Naive thymus-derived CD4-positive, alpha-beta T cell (primary cell): ENCODE results near the gene SMIM33. TPM values are rescaled to one million over a fixed set of nuclear protein-coding genes. Genes with fewer than 3 reads are reported as not detected.

Experiments used
- ATAC-seq: fragments of 150-1000 bp; cut with Tn5 transposase; 2 replicates; pipeline ENCODE4 v1.10.0; 2021; ENCODE audit warnings: mild to moderate bottlenecking, moderate library complexity
- CTCF ChIA-PET: fragments of 350-600 bp; sonication (Branson Sonifier 250); formaldehyde crosslinking; loops from one replicate; lab custom pipeline; 2021; ENCODE audit warnings: antibody characterized with exemption; lab: Charles Lee
- POLR2A ChIA-PET: fragments of 350-600 bp; sonication (Branson Sonifier 250); formaldehyde crosslinking; loops from one replicate; lab custom pipeline; 2021; ENCODE audit warnings: antibody characterized with exemption, inconsistent platforms; lab: Charles Lee
- DNase-seq, 9 donors: peaks; one replicate each; pipeline versions ENCODE4 v3.0.0 to v3.0.0-alpha.2; 2020 to 2022; ENCODE audit warnings: mixed read lengths in 1 of 9
- H3K27ac ChIP-seq: one replicate; pipeline ENCODE4 v1.7.0; 2013; ENCODE audit warnings: mild to moderate bottlenecking, low read depth, low read length, moderate library complexity
- H3K27me3 ChIP-seq, 2 donors: one replicate each; pipeline ENCODE4 v1.7.0; 2013; ENCODE audit warnings: low read length in 2 of 2, mild to moderate bottlenecking in 2 of 2, moderate library complexity in 2 of 2; ENCODE audit not compliant: control insufficient read depth in 2 of 2, insufficient read depth in 2 of 2
- H3K36me3 ChIP-seq, 3 experiments: 1 replicate in 2 of 3; 2 replicates in 1 of 3; pipeline ENCODE4 v1.7.0; 2013; ENCODE audit warnings: low read length in 3 of 3, mild to moderate bottlenecking in 3 of 3, moderate library complexity in 1 of 3; ENCODE audit not compliant: insufficient read depth in 3 of 3, control insufficient read depth in 2 of 3
- H3K4me1 ChIP-seq, 2 donors: one replicate each; pipeline ENCODE4 v1.7.0; 2013; ENCODE audit warnings: low read length in 2 of 2, mild to moderate bottlenecking in 2 of 2, moderate library complexity in 1 of 2; ENCODE audit not compliant: control insufficient read depth in 2 of 2, insufficient read depth in 2 of 2
- H3K4me3 ChIP-seq: 2 replicates; pipeline ENCODE4 v1.7.0; 2013; ENCODE audit warnings: mild to moderate bottlenecking, low read length
- H3K9me3 ChIP-seq, 3 experiments: 1 replicate in 2 of 3; 2 replicates in 1 of 3; pipeline ENCODE4 v1.7.0; 2013; ENCODE audit warnings: low read length in 3 of 3; ENCODE audit not compliant: control insufficient read depth in 2 of 3
- H3K27ac Mint-ChIP-seq, 9 donors: one replicate each; pipeline ENCODE4 v1.8.0; 2020 to 2022; ENCODE audit warnings: mixed read lengths in 9 of 9, mild to moderate bottlenecking in 8 of 9, moderate library complexity in 5 of 9, inconsistent platforms in 2 of 9
- H3K27me3 Mint-ChIP-seq, 5 donors: one replicate each; pipeline ENCODE4 v1.8.0; 2021 to 2022; ENCODE audit warnings: mixed read lengths in 5 of 5, mild to moderate bottlenecking in 1 of 5
- H3K36me3 Mint-ChIP-seq, 5 donors: one replicate each; pipeline ENCODE4 v1.8.0; 2020 to 2022; ENCODE audit warnings: mixed read lengths in 5 of 5, mild to moderate bottlenecking in 3 of 5, inconsistent platforms in 1 of 5
- H3K4me1 Mint-ChIP-seq, 7 donors: one replicate each; pipeline ENCODE4 v1.8.0; 2020 to 2022; ENCODE audit warnings: mixed read lengths in 7 of 7, mild to moderate bottlenecking in 3 of 7, inconsistent platforms in 1 of 7
- H3K4me3 Mint-ChIP-seq, 10 donors: one replicate each; pipeline ENCODE4 v1.8.0; 2020 to 2022; ENCODE audit warnings: mild to moderate bottlenecking in 10 of 10, mixed read lengths in 10 of 10, moderate library complexity in 6 of 10, inconsistent platforms in 2 of 10
- H3K9me3 Mint-ChIP-seq, 11 donors: one replicate each; pipeline ENCODE4 v1.8.0; 2020 to 2022; ENCODE audit warnings: mixed read lengths in 11 of 11, mild to moderate bottlenecking in 4 of 11, inconsistent platforms in 1 of 11, moderate library complexity in 1 of 11
- intact Hi-C, 2 donors: fragments of 100-400 bp; cut with micrococcal nuclease; formaldehyde crosslinking; loops; one replicate each; pipeline ENCODE4 v1.15.1; 2023
- polyA plus RNA-seq, 2 donors: library from polyadenylated mRNA; unstranded; fragments of 300-500 nt; fragmentation: Illumina TruSeq; gene quantifications; one replicate each; pipeline ENCODE4 v1.2.3, GENCODE V29; 2021
- total RNA-seq, 6 experiments: library from RNA in 5 of 6; stranded (reverse) in 5 of 6; gene quantifications; 1 replicate in 5 of 6; 2 replicates in 1 of 6; pipeline ENCODE4 v1.2.3 and lab custom pipeline; 2021 to 2026

Gene SMIM33
- total and polyA plus RNA-seq, 7 experiments from 2014 or later: 0.09 to 0.99 (median 0.27) TPM; not detected in 2

DNA sequence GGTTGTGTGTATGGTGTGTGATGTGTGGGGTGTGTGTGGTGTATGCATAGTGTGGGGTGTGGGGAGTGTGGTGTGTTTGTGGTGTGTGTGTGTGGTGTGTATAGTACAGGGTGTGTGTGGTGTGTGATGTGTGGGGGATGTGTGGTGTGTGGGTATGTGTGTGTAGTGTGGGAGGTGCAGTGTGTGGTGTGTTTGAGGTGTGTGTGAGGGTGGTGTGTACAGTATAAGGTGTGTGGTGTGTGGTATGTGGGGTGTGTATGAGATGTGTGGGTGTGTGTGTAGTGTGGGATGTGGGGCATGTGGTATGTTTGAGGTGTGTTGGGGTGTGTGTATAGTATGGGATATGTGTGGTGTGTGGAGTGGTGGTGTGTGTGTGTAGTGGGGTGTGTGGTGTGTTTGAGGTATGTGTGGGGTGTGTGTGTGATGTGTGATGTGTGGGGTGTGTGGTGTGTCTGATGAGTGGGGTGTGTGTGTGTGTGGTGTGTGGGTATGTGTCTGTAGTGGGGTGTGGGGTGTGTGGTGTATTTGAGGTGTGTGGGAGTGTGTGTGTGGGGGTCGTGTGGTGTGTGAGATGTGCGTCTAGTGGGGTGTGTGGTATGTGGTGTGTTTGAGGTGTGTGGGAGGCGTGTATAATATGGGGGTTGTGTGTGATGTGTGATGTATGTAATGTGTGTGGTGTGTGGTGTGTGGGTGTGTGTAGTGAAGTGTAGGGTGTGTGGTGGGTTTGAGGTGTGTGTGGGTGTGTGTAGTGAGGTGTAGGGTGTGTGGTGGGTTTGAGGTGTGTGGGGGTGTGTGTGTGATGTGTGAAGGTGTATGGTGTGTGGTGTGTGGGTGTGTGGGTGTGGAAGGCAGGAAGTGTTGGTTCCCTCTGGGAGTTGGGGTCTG is 16.9 kb upstream of the SMIM33 start:
- Mint-ChIP-seq H3K27me3 (no peaks in the 10 kb centered on the region), H3K36me3 (peaks cover 0 to 2% (median 0%) of the 10 kb centered on the region in 5 donors), H3K27ac (peak overlapping the region; percentile 41 to 91 (median 78)), H3K4me1 (peaks cover 26 to 50% (median 42%) of the 10 kb centered on the region in 7 donors), H3K9me3 (no peaks in the 10 kb centered on the region), H3K4me3 (peak overlapping the region in 2 of 10 donors; percentile 6 to 58)
- H3K27me3 ChIP-seq: no peaks in the 10 kb centered on the region
- CTCF ChIA-PET: interaction anchor here (1.8 kb wide), 1 partner anchor 59 kb away, joined by 7 read pairs; no protein-coding TSS in a partner anchor
- DNase-seq (peak in 1 of 9 donors; percentile 46), ATAC-seq (peak; percentile 32)
- peaks cover 43 to 47% of the 10 kb centered on the region in 2 donors for H3K4me1 ChIP-seq
- intact Hi-C loops: no loop called here
- POLR2A ChIA-PET: interaction anchor here (0.9 to 1.6 kb wide), 2 partner anchors 10 to 28 kb away, joined by 3 to 5 read pairs; partner anchors contain the start of gene STING1
- H3K9me3 ChIP-seq: no peaks in the 10 kb centered on the region
- peak overlapping the region; percentile 8 for H3K27ac ChIP-seq
- H3K36me3 ChIP-seq: no peaks in the 10 kb centered on the region
- no peak overlapping the region for H3K4me3 ChIP-seq

DNA sequence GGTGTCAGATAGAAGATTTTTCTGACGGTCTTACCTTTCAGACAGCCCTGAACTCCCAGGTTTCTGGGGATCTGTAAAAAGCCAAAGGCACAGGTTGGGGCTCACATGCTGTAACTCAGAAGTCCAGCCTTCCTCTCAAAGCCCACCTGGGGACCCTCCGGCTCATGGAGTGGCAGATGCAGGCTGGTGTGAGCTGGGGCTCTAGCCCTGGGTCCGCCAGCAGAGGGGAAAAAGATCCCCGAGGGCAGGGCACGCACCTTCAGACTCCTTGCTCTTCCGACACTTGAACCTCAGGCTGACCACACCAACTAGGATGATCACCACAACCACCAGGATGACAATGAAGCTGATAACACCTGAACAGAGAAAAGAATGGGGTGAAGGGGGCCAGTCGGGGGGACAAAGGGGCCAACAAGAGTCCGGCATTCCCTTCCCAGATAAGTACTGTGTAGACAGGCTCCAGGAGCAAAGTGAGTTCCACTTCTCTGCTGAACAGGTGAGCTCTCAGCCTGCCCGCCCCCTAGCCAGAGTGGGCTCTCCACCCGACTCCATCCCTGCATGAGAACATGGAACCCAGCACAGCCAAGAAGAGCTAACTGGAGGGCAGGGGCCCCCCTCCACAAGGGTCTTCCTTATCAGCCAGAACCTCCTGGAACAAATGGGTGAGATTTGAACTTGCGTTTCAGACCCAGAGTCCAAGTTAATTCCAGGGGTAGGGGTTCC is 16.1 kb upstream of the SMIM33 start:
- CTCF ChIA-PET: interaction anchor here (1.8 kb wide), 1 partner anchor 58 kb away, joined by 7 read pairs; no protein-coding TSS in a partner anchor
- H3K9me3 Mint-ChIP-seq: peaks cover 0 to 1% (median 0%) of the 10 kb centered on the region in 11 donors
- no peaks in the 10 kb centered on the region for H3K36me3 Mint-ChIP-seq
- ATAC-seq: no peak
- H3K4me3 Mint-ChIP-seq: no peak overlapping the region
- DNase-seq: no peak
- no peaks in the 10 kb centered on the region for H3K27me3 Mint-ChIP-seq
- H3K27ac Mint-ChIP-seq: peak overlapping the region; percentile 38 to 91 (median 78)
- Histone ChIP-seq H3K27ac (no peak overlapping the region), H3K27me3 (no peaks in the 10 kb centered on the region), H3K4me1 (peaks cover 51 to 55% of the 10 kb centered on the region in 2 donors), H3K9me3 (no peaks in the 10 kb centered on the region), H3K4me3 (no peak overlapping the region), H3K36me3 (no peaks in the 10 kb centered on the region)
- POLR2A ChIA-PET: interaction anchor here (0.7 to 2.1 kb wide), 7 partner anchors 8 to 27 kb away, joined by 3 to 8 read pairs (median 3); partner anchors contain the start of genes DNAJC18, SMIM33 and STING1
- H3K4me1 Mint-ChIP-seq: peaks cover 26 to 56% (median 48%) of the 10 kb centered on the region in 7 donors
- intact Hi-C loops: no loop called here

DNA sequence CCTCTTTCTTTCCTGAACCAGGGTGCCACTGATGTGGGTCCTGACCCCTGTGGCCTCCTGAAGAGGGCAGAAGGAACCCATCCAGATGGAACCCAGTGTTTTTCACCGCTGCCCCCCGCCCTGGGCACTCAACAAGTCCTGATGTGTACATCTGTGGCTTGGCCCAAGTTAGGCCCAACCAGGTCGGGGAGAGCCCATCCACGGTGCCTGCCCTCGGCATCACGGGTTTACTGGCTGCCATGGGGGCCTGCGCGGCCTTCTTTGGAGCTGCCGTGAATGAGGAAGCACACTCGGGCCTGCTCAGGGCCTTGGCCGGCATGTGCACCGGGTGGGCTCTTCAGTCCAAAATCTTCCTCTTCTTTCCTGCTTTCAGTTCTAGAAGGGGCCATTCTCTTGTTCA is 14.0 kb upstream of the SMIM33 start:
- POLR2A ChIA-PET: interaction anchor here (1.2 to 5.6 kb wide), 4 partner anchors 13 to 34 kb away, joined by 7 to 23 read pairs (median 8); partner anchors contain the start of genes DNAJC18 and STING1
- no peaks in the 10 kb centered on the region for H3K27me3 ChIP-seq
- H3K36me3 ChIP-seq: no peaks in the 10 kb centered on the region
- H3K4me3 Mint-ChIP-seq: peak overlapping the region in 1 of 10 donors; percentile 34
- CTCF ChIA-PET: no interaction called here
- intact Hi-C loops: loop anchor here in 1 of 2 donors (1.0 kb wide), 1 partner anchor 9 kb away; no protein-coding TSS in a partner anchor
- no peaks in the 10 kb centered on the region for H3K9me3 ChIP-seq
- H3K4me1 Mint-ChIP-seq: peaks cover 33 to 75% (median 63%) of the 10 kb centered on the region in 7 donors
- no peaks in the 10 kb centered on the region for H3K36me3 Mint-ChIP-seq
- ATAC-seq (no peak), DNase-seq (no peak)
- H3K4me1 ChIP-seq: peaks cover 45 to 61% of the 10 kb centered on the region in 2 donors
- H3K9me3 Mint-ChIP-seq: peaks cover 0 to 1% (median 0%) of the 10 kb centered on the region in 11 donors
- H3K27ac Mint-ChIP-seq: peak overlapping the region; percentile 41 to 95 (median 90)
- H3K27me3 Mint-ChIP-seq: no peaks in the 10 kb centered on the region
- H3K4me3 ChIP-seq: no peak overlapping the region
- H3K27ac ChIP-seq: no peak overlapping the region

DNA sequence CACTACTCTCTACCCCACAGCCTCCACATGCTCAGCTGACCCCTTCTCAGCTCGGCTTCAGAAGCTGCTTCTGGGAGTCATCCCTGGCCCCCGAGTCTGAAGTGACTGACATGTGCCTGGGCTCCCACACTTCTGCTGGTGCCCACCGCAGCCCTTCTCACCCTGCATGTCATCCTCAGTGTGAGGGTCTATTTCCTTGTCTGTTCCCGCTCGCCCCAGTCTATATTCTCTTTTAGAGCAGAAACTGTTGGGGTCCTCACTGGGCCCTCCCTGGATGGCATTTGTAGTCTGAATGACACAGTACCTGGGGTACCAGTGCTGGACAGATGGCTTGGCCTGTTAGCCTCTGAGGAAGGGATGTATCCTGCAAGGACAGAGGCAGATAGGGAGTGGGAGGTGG is 13.6 kb upstream of the SMIM33 start:
- Histone ChIP-seq H3K9me3 (no peaks in the 10 kb centered on the region), H3K4me1 (peaks cover 40 to 56% of the 10 kb centered on the region in 2 donors), H3K4me3 (no peak overlapping the region), H3K27ac (peak overlapping the region; percentile 73), H3K27me3 (no peaks in the 10 kb centered on the region), H3K36me3 (no peaks in the 10 kb centered on the region)
- Mint-ChIP-seq H3K36me3 (no peaks in the 10 kb centered on the region), H3K4me3 (peak overlapping the region in 4 of 10 donors; percentile 13 to 50 (median 33)), H3K9me3 (peaks cover 0 to 1% (median 0%) of the 10 kb centered on the region in 11 donors), H3K4me1 (peaks cover 35 to 76% (median 65%) of the 10 kb centered on the region in 7 donors), H3K27ac (peak overlapping the region; percentile 69 to 95 (median 90)), H3K27me3 (no peaks in the 10 kb centered on the region)
- no peak for DNase-seq
- ChIA-PET CTCF (interaction anchor here (1.1 kb wide), 1 partner anchor 57 kb away, joined by 4 read pairs; no protein-coding TSS in a partner anchor), POLR2A (interaction anchor here (1.1 to 5.6 kb wide), 8 partner anchors 8 to 35 kb away, joined by 4 to 36 read pairs (median 12); partner anchors contain the start of genes DNAJC18, SMIM33 and STING1)
- intact Hi-C loops: no loop called here
- no peak for ATAC-seq

DNA sequence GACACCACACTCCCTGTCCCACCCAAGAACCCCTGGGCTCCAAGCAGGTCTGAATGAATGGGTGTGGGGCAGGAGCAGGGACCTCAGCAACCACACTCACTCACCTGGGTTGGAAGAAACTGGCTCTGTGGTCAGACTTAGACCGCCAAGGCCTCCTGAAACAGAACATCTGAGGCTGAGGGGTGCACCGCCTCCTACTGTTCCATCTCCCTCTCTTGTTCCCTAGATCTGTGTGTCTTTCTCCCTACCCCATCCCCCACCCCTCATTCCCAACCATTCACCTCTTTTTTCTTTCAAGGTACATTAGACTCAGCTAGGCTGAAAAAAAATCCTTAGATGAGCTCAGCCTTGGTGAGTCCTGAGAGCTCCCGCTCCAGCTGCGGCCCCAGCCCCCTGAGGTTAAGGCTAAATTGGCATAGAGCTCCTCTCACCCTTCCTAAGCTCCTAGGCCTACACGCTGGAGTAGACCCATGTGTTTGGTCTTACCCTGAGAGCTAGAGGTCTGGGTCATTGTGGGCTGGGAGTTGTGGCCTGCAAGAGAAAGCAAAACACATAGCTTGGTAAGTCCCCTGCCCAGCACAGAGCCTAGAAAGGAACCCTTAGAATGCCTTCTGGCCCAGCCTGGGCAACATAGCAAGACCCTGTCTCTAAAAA is 13.0 kb upstream of the SMIM33 start:
- peak overlapping the region; percentile 73 for H3K27ac ChIP-seq
- CTCF ChIA-PET: interaction anchor here (0.6 to 3.9 kb wide), 6 partner anchors 14 to 56 kb away, joined by 3 to 16 read pairs (median 4); no protein-coding TSS in a partner anchor

More for the DNA sequence above, 13.0 kb upstream of the SMIM33 start:
- H3K36me3 ChIP-seq: no peaks in the 10 kb centered on the region
- H3K4me3 Mint-ChIP-seq: peak overlapping the region in 2 of 10 donors; percentile 13 to 50
- H3K4me3 ChIP-seq: no peak overlapping the region
- ATAC-seq: no peak
- no peak for DNase-seq
- no peaks in the 10 kb centered on the region for H3K27me3 Mint-ChIP-seq
- H3K36me3 Mint-ChIP-seq: no peaks in the 10 kb centered on the region
- H3K27ac Mint-ChIP-seq: peak overlapping the region; percentile 69 to 95 (median 90)
- H3K9me3 ChIP-seq: no peaks in the 10 kb centered on the region
- H3K9me3 Mint-ChIP-seq: peaks cover 0 to 1% (median 0%) of the 10 kb centered on the region in 11 donors
- POLR2A ChIA-PET: interaction anchor here (0.6 to 5.6 kb wide), 11 partner anchors 9 to 151 kb away, joined by 3 to 36 read pairs (median 5); partner anchors contain the start of genes DNAJC18, SMIM33 and STING1
- H3K4me1 ChIP-seq: peaks cover 39 to 53% of the 10 kb centered on the region in 2 donors
- peaks cover 35 to 76% (median 66%) of the 10 kb centered on the region in 7 donors for H3K4me1 Mint-ChIP-seq
- intact Hi-C loops: loop anchor here (1.0 to 2.0 kb wide), 8 partner anchors 13 to 56 kb away; partner anchors contain the start of gene DNAJC18 (in 2 of the 2)
- no peaks in the 10 kb centered on the region for H3K27me3 ChIP-seq
